Transverse colon (tissue), 4 donors: ENCODE results near the gene MDH1B. TPM values are rescaled to one million over a fixed set of nuclear protein-coding genes. Genes with fewer than 3 reads are reported as not detected.

Source experiments
- DNase-seq: peaks from one replicate; pipeline ENCODE4 v3.0.0-alpha.2; 2019
- H3K27ac ChIP-seq, 4 donors: fragments of 200-600 bp; sonication (generic); 2 replicates each; pipeline ENCODE4 v1.5.1; 2016 to 2018; ENCODE audit warnings: inconsistent platforms in 4 of 4
- H3K27me3 ChIP-seq: fragments of 200-600 bp; sonication (generic); 2 replicates; pipeline ENCODE4 v1.5.1; 2017; ENCODE audit warnings: inconsistent platforms
- H3K36me3 ChIP-seq, 4 donors: fragments of 200-600 bp; sonication (generic); 2 replicates each; pipeline ENCODE4 v1.5.1; 2017 to 2019; ENCODE audit warnings: inconsistent platforms in 4 of 4
- H3K4me1 ChIP-seq, 4 donors: fragments of 200-600 bp; sonication (generic); 2 replicates each; pipeline ENCODE4 v1.5.1; 2017 to 2020; ENCODE audit warnings: inconsistent platforms in 4 of 4
- H3K4me3 ChIP-seq, 4 donors: fragments of 200-600 bp; sonication (generic); 1 replicate in 1 of 4; 2 replicates in 3 of 4; pipeline versions ENCODE4 v1.5.1 to v1.6.1; 2017 to 2019; ENCODE audit warnings: inconsistent platforms in 4 of 4
- H3K9me3 ChIP-seq, 2 donors: fragments of 200-600 bp; sonication (generic); 2 replicates each; pipeline ENCODE4 v1.5.1; 2017 to 2019; ENCODE audit warnings: inconsistent platforms in 2 of 2
- EP300 ChIP-seq: sonication (generic); formaldehyde crosslinking; IDR thresholded peaks from one replicate; pipeline ENCODE4 v1.6.1; 2017; ENCODE audit warnings: antibody characterized with exemption, low read depth
- POLR2A ChIP-seq: fragments of 450-650 bp; IDR thresholded peaks from one replicate; pipeline ENCODE4 v1.6.1; 2016; ENCODE audit warnings: antibody characterized with exemption, mild to moderate bottlenecking, moderate library complexity
- POLR2AphosphoS5 ChIP-seq, 3 donors: sonication (generic); formaldehyde crosslinking; IDR thresholded peaks; one replicate each; pipeline ENCODE4 v1.6.1; 2016; ENCODE audit warnings: antibody characterized with exemption in 3 of 3
- WGBS, 2 donors: methylation state at CpG; one replicate each; pipeline ENCODE4 v1.1.5; 2018; ENCODE audit warnings: low coverage in 1 of 2; 5-methylcytosine and 5-hydroxymethylcytosine counted together
- in situ Hi-C, 4 donors: fragments of 200-750 bp; cut with MboI; loops; one replicate each; pipeline versions ENCODE4 v1.15.0 to v1.15.1; 2017; ENCODE audit warnings: low sequenced_read_pairs in 3 of 4, low pct_ligation_motif_present in 1 of 4, low pct_unique_long_range_greater_than_20kb in 1 of 4
- intact Hi-C: fragments of 100-400 bp; cut with DNase I; formaldehyde crosslinking; loops from one replicate; pipeline ENCODE4 v1.15.1; 2023; ENCODE audit warnings: low total_unique reads
- total RNA-seq, 4 donors: library from RNA; depleted of rRNA; stranded (reverse); fragments of >200 nt; gene quantifications; one replicate each; pipeline ENCODE4 v1.1.0, GENCODE V29; 2016
- TF ChIP-seq, protein P1 (sequence below), 5 experiments: fragments of 200-600 bp in 3 of 5; fragments of 450-650 bp in 2 of 5; sonication (generic) in 3 of 5; IDR thresholded peaks; 1 replicate in 2 of 5; 2 replicates in 3 of 5; pipeline ENCODE4 v1.5.1; 2016 to 2017; ENCODE audit warnings: antibody characterized with exemption in 5 of 5, inconsistent platforms in 3 of 5, mild to moderate bottlenecking in 2 of 5, moderate library complexity in 1 of 5

The MDH1B gene
- total RNA-seq, 4 donors from 2014 or later: 0.55 to 365 (median 0.79) TPM; not detected in 1

DNA sequence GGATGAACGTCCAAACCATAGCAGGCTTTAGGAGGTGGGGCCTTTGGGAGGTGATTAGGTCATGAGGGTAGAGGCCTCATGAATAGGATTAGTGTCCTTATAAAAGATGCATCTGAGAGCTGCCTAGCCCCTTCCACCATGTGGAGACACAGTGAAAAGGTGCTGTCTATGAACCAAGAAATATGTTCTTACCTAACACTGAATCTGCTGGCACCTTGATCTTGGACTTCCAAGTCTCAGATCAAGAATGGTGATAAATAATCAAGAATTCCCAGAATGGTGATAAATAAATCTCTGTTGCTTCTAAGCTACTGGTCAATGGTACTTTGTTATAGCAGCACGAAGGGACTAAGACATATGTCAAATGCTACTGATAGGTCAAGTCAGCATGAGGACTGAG, 31.8 kb downstream of the MDH1B start:
- Histone ChIP-seq H3K4me3 (no peak overlapping the region), H3K9me3 (no peaks in the 10 kb centered on the region), H3K27ac (no peak overlapping the region), H3K27me3 (no peaks in the 10 kb centered on the region), H3K36me3 (no peaks in the 10 kb centered on the region), H3K4me1 (no peaks in the 10 kb centered on the region)
- TF ChIP-seq, protein P1, sequence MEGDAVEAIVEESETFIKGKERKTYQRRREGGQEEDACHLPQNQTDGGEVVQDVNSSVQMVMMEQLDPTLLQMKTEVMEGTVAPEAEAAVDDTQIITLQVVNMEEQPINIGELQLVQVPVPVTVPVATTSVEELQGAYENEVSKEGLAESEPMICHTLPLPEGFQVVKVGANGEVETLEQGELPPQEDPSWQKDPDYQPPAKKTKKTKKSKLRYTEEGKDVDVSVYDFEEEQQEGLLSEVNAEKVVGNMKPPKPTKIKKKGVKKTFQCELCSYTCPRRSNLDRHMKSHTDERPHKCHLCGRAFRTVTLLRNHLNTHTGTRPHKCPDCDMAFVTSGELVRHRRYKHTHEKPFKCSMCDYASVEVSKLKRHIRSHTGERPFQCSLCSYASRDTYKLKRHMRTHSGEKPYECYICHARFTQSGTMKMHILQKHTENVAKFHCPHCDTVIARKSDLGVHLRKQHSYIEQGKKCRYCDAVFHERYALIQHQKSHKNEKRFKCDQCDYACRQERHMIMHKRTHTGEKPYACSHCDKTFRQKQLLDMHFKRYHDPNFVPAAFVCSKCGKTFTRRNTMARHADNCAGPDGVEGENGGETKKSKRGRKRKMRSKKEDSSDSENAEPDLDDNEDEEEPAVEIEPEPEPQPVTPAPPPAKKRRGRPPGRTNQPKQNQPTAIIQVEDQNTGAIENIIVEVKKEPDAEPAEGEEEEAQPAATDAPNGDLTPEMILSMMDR (IDR thresholded peaks at IDR 0.05): no peak
- TF ChIP-seq EP300: no peak
- TF ChIP-seq POLR2AphosphoS5 (IDR thresholded peaks at IDR 0.05): no peak
- no peak for TF ChIP-seq POLR2A
- in situ Hi-C loops: no loop called here
- DNase-seq: no peak
- intact Hi-C loops: no loop called here
- WGBS, 2 donors: 63 to 69% methylated on average over 2 of the region's 2 CpGs

DNA sequence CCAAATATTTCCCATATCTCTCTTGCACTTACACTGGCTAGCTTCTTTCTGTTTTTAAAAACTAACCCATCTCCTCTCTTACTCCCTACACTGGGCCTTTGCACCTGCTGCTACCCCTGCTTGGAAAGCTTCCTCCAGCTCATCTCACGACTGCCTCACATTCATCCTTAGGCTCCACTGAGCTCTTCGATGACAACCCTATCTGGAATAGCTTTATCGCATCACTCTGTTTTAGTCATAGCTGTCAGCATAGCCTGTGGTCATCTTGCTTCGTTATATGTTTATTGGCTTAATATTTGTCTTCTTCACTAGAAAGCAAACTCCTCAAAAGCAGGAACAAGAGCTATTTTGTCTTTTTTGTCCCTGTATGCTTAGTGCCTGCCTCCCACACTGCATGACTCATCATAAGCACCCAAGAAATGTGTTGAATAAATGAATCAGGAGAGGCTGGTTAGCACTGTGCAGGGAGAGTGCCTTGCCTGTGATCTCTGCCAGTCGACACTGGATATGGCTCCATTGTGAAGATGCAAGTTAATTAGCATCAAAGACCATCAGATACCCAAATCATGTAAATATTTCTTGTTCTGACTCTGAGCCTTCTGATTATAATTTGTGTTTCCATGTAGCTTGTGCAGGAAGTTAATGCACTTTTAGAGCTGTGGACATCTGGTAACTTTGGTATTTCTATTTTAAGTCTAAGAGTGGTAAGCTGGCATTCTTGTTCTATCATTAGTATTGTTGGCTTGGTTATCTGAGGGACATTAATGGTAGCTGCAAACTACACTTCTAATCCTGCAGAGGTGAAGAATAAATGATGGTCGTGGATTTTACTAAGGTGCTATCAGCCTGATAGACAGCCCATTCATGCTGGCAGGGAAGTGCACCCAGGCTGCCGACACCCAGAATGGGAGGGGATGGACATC, 36.6 kb downstream of the MDH1B start:
- no peaks in the 10 kb centered on the region for H3K36me3 ChIP-seq
- in situ Hi-C loops: no loop called here
- H3K4me1 ChIP-seq: no peaks in the 10 kb centered on the region
- H3K27ac ChIP-seq: no peak overlapping the region
- H3K4me3 ChIP-seq: no peak overlapping the region
- TF ChIP-seq POLR2AphosphoS5 (IDR thresholded peaks at IDR 0.05): no peak
- TF ChIP-seq EP300: no peak
- TF ChIP-seq, protein P1 (IDR thresholded peaks at IDR 0.05): no peak
- TF ChIP-seq POLR2A: no peak
- H3K9me3 ChIP-seq: no peaks in the 10 kb centered on the region
- WGBS, 2 donors: 71 to 77% methylated on average over 7 of the region's 7 CpGs
- H3K27me3 ChIP-seq: peaks cover 3% of the 10 kb centered on the region
- intact Hi-C loops: no loop called here
- DNase-seq: no peak

DNA sequence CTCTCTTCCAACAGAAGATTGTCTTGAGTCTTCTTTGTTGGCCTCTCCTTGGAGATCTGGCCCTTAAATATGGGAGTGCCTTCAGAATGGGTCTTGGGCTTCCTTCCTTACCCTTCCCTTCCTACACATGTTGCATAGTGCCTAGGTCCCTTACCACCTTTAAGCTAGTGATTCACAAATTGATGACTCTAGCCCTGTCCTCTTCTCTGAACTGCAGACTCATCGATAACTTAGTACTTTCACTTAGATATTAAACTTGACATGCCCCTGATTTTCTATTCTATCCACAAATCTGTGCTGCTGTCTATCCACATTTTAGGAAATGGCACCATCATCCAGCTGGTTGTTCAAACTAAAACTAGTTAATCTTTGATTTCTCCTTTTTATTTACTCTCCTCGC, 37.8 kb downstream of the MDH1B start:
- in situ Hi-C loops: no loop called here
- no peak overlapping the region for H3K27ac ChIP-seq
- DNase-seq: no peak
- no peaks in the 10 kb centered on the region for H3K4me1 ChIP-seq
- 75 to 93% methylated on average over 1 to 2 of the region's 2 CpGs for WGBS, 2 donors
- peaks cover 3% of the 10 kb centered on the region for H3K27me3 ChIP-seq
- intact Hi-C loops: no loop called here
- no peak overlapping the region for H3K4me3 ChIP-seq
- no peaks in the 10 kb centered on the region for H3K36me3 ChIP-seq
- TF ChIP-seq, protein P1 (IDR thresholded peaks at IDR 0.05): no peak
- TF ChIP-seq POLR2A (no peak), EP300 (no peak), POLR2AphosphoS5 (IDR thresholded peaks at IDR 0.05) (no peak)
- no peaks in the 10 kb centered on the region for H3K9me3 ChIP-seq

DNA sequence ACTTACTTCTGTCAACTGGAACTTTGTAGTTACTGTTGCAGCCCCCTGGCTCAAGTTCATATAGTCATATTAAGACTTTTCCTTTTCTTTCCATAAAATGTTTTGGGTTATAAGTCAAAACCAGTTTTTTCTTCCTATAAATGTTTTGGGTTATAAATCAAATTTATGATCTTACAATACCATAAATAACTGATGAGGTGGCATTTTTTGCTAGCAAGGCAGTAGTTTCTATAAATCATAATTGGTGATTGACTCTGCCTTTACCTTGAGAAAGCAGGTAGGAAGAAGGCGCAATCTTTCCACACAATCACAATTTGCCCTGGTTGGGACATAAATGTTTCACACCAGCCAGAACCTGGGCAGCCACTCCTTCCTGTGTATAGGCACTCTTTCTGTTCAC, 41.8 kb downstream of the MDH1B start:
- in situ Hi-C loops (no loop called here), intact Hi-C loops (no loop called here)
- Histone ChIP-seq H3K9me3 (no peaks in the 10 kb centered on the region), H3K27me3 (peaks cover 3% of the 10 kb centered on the region), H3K36me3 (no peaks in the 10 kb centered on the region), H3K27ac (no peak overlapping the region), H3K4me1 (no peaks in the 10 kb centered on the region), H3K4me3 (no peak overlapping the region)
- TF ChIP-seq, protein P1 (IDR thresholded peaks at IDR 0.05): no peak
- TF ChIP-seq POLR2AphosphoS5 (IDR thresholded peaks at IDR 0.05) (no peak), POLR2A (no peak), EP300 (no peak)
- DNase-seq: no peak
- WGBS, 2 donors: 87 to 100% methylated on average over 1 of the region's 1 CpG
